Endothelial cell of umbilical vein (primary cell): Measurements from ENCODE around the gene CSTF3. TPM values are rescaled to one million over a fixed set of nuclear protein-coding genes. Genes with fewer than 3 reads are reported as not detected.
"Not testable (repeated sequence)": the region's sequence is repeated elsewhere in the genome, so short reads cannot be mapped to it uniquely, and the experiment has no call there.

Experiments used
- BruUV-seq: library from RNA; stranded (reverse); fragments of 400-500 nt; replicated peaks from 2 replicates; lab custom pipeline; 2021; lab: Mats Ljungman, UMichigan
- CTCF ChIA-PET: fragments of 300-600, 350-600 bp; sonication (Branson Sonifier 250); formaldehyde crosslinking; loops from one replicate; lab custom pipeline; 2021; ENCODE audit warnings: antibody characterized with exemption, inconsistent platforms; lab: Charles Lee
- POLR2A ChIA-PET: fragments of 300-600, 350-600 bp; sonication (Branson Sonifier 250); formaldehyde crosslinking; loops from one replicate; lab custom pipeline; 2021; ENCODE audit warnings: antibody characterized with exemption, inconsistent platforms; lab: Charles Lee
- DNase-seq: peaks from one replicate; pipeline ENCODE4 v3.0.0-alpha.2; 2011; ENCODE audit warnings: low read depth, low spot score
- FAIRE-seq: peaks from 2 replicates; lab custom pipeline; 2011; peaks lifted over from hg19 to GRCh38; lab: Jason Lieb, UNC
- H2AFZ ChIP-seq: 2 replicates; pipeline ENCODE4 v1.6.0; 2012; ENCODE audit warnings: low read depth, low read length, control low read depth, inconsistent platforms
- H3K27ac ChIP-seq: 2 replicates; pipeline ENCODE4 v1.5.1; 2011; ENCODE audit warnings: low read depth, mild to moderate bottlenecking, control low read depth, low read length, moderate library complexity; ENCODE audit not compliant: insufficient read depth
- H3K27me3 ChIP-seq, 2 experiments: 2 replicates each; pipeline versions ENCODE4 v1.6.0 to v1.6.1; 2011; ENCODE audit warnings: low read length in 2 of 2, mixed read lengths in 1 of 2; ENCODE audit not compliant: control insufficient read depth in 2 of 2, insufficient read depth in 2 of 2
- H3K36me3 ChIP-seq, 2 experiments: 2 replicates in 1 of 2; 3 replicates in 1 of 2; pipeline ENCODE4 v1.5.1; 2011; ENCODE audit warnings: low read length in 2 of 2, mild to moderate bottlenecking in 1 of 2, moderate library complexity in 1 of 2; ENCODE audit not compliant: control insufficient read depth in 2 of 2, insufficient read depth in 2 of 2; ENCODE audit errors: extremely low read depth in 1 of 2
- H3K4me1 ChIP-seq: 3 replicates; pipeline ENCODE4 v1.5.1; 2011; ENCODE audit warnings: mild to moderate bottlenecking, low read length; ENCODE audit not compliant: control insufficient read depth, insufficient read depth; ENCODE audit errors: extremely low read depth
- H3K4me2 ChIP-seq: 2 replicates; pipeline ENCODE4 v1.6.1; 2011; ENCODE audit warnings: low read length, control low read depth, mixed read lengths; ENCODE audit not compliant: insufficient read depth
- H3K4me3 ChIP-seq, 3 experiments: fragments of 200-600 bp in 1 of 3; sonication (generic), shearing (Covaris generic) in 1 of 3; replicated peaks in 1 of 3; 2 replicates each; pipeline ENCODE4 v1.5.1; 2011 to 2016; ENCODE audit warnings: control low read depth in 3 of 3, low read length in 3 of 3, mild to moderate bottlenecking in 2 of 3, inconsistent platforms in 1 of 3, low read depth in 1 of 3, moderate library complexity in 1 of 3; ENCODE audit not compliant: insufficient read depth in 1 of 3
- H3K79me2 ChIP-seq: 2 replicates; pipeline ENCODE4 v1.6.0; 2012; ENCODE audit warnings: low read length, inconsistent platforms; ENCODE audit not compliant: control insufficient read depth, insufficient read depth
- H3K9ac ChIP-seq: replicated peaks from 2 replicates; pipeline ENCODE3; 2011; ENCODE audit warnings: low read length, control low read depth; ENCODE audit not compliant: insufficient read depth; ENCODE audit errors: extremely low read depth
- H3K9me1 ChIP-seq: replicated peaks from 3 replicates; pipeline ENCODE4 v1.6.0; 2011; ENCODE audit warnings: mild to moderate bottlenecking, low read length; ENCODE audit not compliant: control insufficient read depth, insufficient read depth; ENCODE audit errors: extremely low read depth
- H3K9me3 ChIP-seq: replicated peaks from 2 replicates; pipeline ENCODE4 v1.5.1; 2012; ENCODE audit warnings: low read length, inconsistent platforms; ENCODE audit not compliant: control insufficient read depth, insufficient read depth
- H4K20me1 ChIP-seq: replicated peaks from 2 replicates; pipeline ENCODE3; 2011; ENCODE audit warnings: mild to moderate bottlenecking, low read length; ENCODE audit not compliant: control insufficient read depth, insufficient read depth; ENCODE audit errors: extremely low read depth
- CTCF ChIP-seq, 2 donors: IDR thresholded peaks; 1 replicate in 1 of 2; 2 replicates in 1 of 2; pipeline ENCODE4 v1.5.1; 2011; ENCODE audit warnings: low read length in 2 of 2, mild to moderate bottlenecking in 2 of 2, moderate library complexity in 2 of 2, control low read depth in 1 of 2, inconsistent platforms in 1 of 2, low read depth in 1 of 2; ENCODE audit not compliant: insufficient read depth in 1 of 2; ENCODE audit errors: extremely low read depth in 1 of 2
- EZH2 ChIP-seq: IDR thresholded peaks from 2 replicates; pipeline ENCODE4 v1.6.1; 2012; ENCODE audit warnings: borderline replicate concordance, low read depth, mild to moderate bottlenecking, moderate library complexity, low read length, inconsistent platforms; ENCODE audit not compliant: severe bottlenecking
- FOS ChIP-seq: IDR thresholded peaks from 2 replicates; pipeline ENCODE4 v1.6.1; 2011; ENCODE audit warnings: mild to moderate bottlenecking, low read length, moderate library complexity, borderline replicate concordance; ENCODE audit not compliant: insufficient read depth
- GATA2 ChIP-seq: IDR thresholded peaks from 2 replicates; pipeline ENCODE4 v1.7.0; 2011; ENCODE audit warnings: low read depth, mild to moderate bottlenecking, moderate library complexity, mixed read lengths, low read length; ENCODE audit not compliant: insufficient read length, insufficient read depth
- JUN ChIP-seq: IDR thresholded peaks from 2 replicates; pipeline ENCODE4 v1.6.1; 2011; ENCODE audit warnings: borderline replicate concordance, low read depth; ENCODE audit not compliant: insufficient read length, insufficient read depth
- MAX ChIP-seq: IDR thresholded peaks from 2 replicates; pipeline ENCODE4 v1.6.1; 2011; ENCODE audit not compliant: insufficient read depth, insufficient read length
- MYC ChIP-seq: IDR thresholded peaks from one replicate; pipeline ENCODE4 v1.6.1; 2011; ENCODE audit warnings: mild to moderate bottlenecking, low read depth, low read length
- POLR2A ChIP-seq: IDR thresholded peaks from 2 replicates; pipeline ENCODE4 v1.6.1; 2012; ENCODE audit warnings: low read depth, mild to moderate bottlenecking, control low read depth, low read length
- POLR2AphosphoS5 ChIP-seq: IDR thresholded peaks from 2 replicates; pipeline ENCODE4 v1.6.1; 2012; ENCODE audit warnings: low read depth, mild to moderate bottlenecking, control low read depth, low read length, moderate library complexity; ENCODE audit not compliant: insufficient read depth
- dilution Hi-C: fragments of 300-500 bp; cut with MboI; formaldehyde crosslinking; loops from one replicate; pipeline ENCODE4 v1.15.0; 2019; ENCODE audit warnings: low sequenced_read_pairs; ENCODE audit not compliant: extremely low pct_ligation_motif_present
- intact Hi-C: fragments of 100-400 bp; cut with micrococcal nuclease; formaldehyde crosslinking; loops from one replicate; pipeline ENCODE4 v1.10.0; 2022
- polyA plus RNA-seq, 4 experiments: library from polyadenylated mRNA; depleted of rRNA in 3 of 4; stranded (reverse) in 3 of 4; unstranded in 1 of 4; fragments of >200 nt; gene quantifications; 2 replicates each; pipeline versions ENCODE4 v1.2.1 to v1.2.3, GENCODE V29; 2011 to 2012; ENCODE audit warnings: missing spikeins in 1 of 4
- total RNA-seq: library from RNA; stranded (reverse); gene quantifications from 2 replicates; pipeline ENCODE4 v1.2.3, GENCODE V29; 2021

CSTF3 gene
- total and polyA plus RNA-seq, 2 donors (not counting 3 experiments of a cell fraction or from before 2014, with no cell fraction given): 18.3 to 46.6 TPM

DNA sequence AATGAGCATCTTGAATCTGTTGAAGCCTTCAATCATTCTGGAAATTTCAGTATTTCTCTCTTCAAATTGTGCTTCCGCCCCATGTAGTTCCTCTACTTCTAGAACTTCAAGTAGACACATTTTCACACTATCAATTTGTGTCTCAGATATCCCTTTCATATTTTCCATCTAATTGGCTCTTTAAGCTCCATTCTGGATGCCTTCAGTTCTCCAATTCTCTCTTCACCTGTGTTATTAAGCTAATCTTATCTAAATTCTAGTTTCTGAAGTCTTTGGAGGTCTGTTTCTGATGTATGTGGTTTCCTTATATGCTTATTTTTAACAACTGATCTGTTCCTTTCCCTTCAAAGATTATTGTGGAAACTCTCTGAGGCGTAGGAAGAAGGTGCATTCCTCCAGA lies 36.3 kb downstream of the CSTF3 start:
- no TSS peak for BruUV-seq
- dilution Hi-C loops: no loop called here

GRCh38 chr11:33122696-33123095 lies 38.6 kb downstream of the CSTF3 start:
- FAIRE-seq, H3K9ac ChIP-seq, POLR2A ChIA-PET, dilution Hi-C loops, H3K27me3 ChIP-seq, H3K4me3 ChIP-seq, H3K36me3 ChIP-seq, BruUV-seq, H3K9me3 ChIP-seq, intact Hi-C loops, H3K9me1 ChIP-seq, H3K4me2 ChIP-seq, H3K79me2 ChIP-seq, H2AFZ ChIP-seq, H4K20me1 ChIP-seq, H3K27ac ChIP-seq, DNase-seq: not testable (repeated sequence)
- CTCF ChIA-PET: interaction anchor here (3.1 kb wide), 1 partner anchor 11 kb away, joined by 12 read pairs; no protein-coding TSS in a partner anchor
- H3K4me1 ChIP-seq: peaks cover 14% of the 10 kb centered on the region

More for the DNA sequence above, 36.3 kb downstream of the CSTF3 start:
- no peaks in the 10 kb centered on the region for H3K9me3 ChIP-seq
- peaks cover 0 to 3% of the 10 kb centered on the region in 2 experiments for H3K36me3 ChIP-seq
- no peaks in the 10 kb centered on the region for H3K4me1 ChIP-seq
- H3K4me2 ChIP-seq: no peak overlapping the region
- DNase-seq (no peak), FAIRE-seq (no peak)
- no peak overlapping the region for H3K4me3 ChIP-seq
- H3K9ac ChIP-seq: no peak overlapping the region
- ChIA-PET CTCF (interaction anchor here (1.0 to 3.2 kb wide), 3 partner anchors 10 to 14 kb away, joined by 3 to 12 read pairs (median 3); no protein-coding TSS in a partner anchor), POLR2A (no interaction called here)
- no peak overlapping the region for H2AFZ ChIP-seq
- no peak for TF ChIP-seq FOS
- no peak for TF ChIP-seq POLR2AphosphoS5
- TF ChIP-seq MAX: no peak
- no peak for TF ChIP-seq MYC
- TF ChIP-seq GATA2: no peak
- no peak for TF ChIP-seq EZH2
- TF ChIP-seq JUN: no peak
- no peak for TF ChIP-seq POLR2A
- TF ChIP-seq CTCF (IDR thresholded peaks at IDR 0.05; ENCODE audit: extremely low read depth in 1 of 2, insufficient read depth in 1 of 2, low read depth in 1 of 2, low read length in 2 of 2): no peak
- no peaks in the 10 kb centered on the region for H3K9me1 ChIP-seq
- no peaks in the 10 kb centered on the region for H4K20me1 ChIP-seq
- H3K27me3 ChIP-seq: no peaks in the 10 kb centered on the region
- intact Hi-C loops: no loop called here
- H3K79me2 ChIP-seq: no peaks in the 10 kb centered on the region
- H3K27ac ChIP-seq: no peak overlapping the region
